Stimulated activated CD4-positive, alpha-beta T cell treated with anti-CD3 and anti-CD28 coated beads, Interleukin-15, amount 100 ng/mL, for 24 hours (primary cell): ENCODE results near the gene ZNF385B.
A peak's percentile ranks its signal among the peaks of the same experiment; 100 is the strongest.

Experiments used
- DNase-seq: peaks from one replicate; pipeline ENCODE4 v3.0.0-alpha.2; 2020

The ZNF385B gene

DNA sequence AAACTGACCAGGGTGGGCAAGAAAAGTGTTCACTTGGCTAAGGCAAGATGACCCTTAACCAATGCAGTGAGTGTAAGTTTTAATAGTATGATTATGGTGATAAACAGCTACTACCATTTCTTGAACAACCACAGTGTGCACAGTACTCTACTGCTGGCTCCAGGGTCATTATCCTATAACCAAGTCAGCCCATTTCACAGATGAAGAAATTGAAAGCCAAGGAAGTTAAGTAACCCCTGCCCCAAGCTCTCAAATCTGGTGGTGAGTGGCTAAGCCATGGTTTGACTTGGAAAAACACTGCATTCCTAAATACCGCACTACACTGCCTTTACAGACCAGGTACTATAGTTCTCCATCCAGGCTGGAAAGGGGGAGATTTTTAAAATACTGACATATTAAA lies 5.7 kb downstream of the ZNF385B start:
- no peak for DNase-seq

DNA sequence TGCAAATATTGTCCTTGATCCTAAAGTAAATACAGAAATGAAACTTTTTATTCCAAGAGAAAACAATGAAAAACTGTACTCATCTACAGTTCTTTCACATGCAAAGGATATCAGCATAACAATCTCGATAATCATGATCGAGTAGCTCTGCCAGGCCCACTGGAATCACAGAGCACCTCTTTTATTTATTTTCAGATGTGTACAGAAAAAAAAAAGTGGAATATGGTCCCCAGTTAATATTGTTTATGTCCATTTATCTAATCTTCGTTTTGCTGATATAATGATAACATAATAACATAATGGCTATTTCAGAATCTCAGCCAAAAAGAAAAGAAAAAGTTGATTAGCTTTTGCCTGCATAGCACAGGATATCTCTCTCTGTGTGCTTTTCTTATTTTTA lies 6.5 kb downstream of the ZNF385B start:
- no peak for DNase-seq

DNA sequence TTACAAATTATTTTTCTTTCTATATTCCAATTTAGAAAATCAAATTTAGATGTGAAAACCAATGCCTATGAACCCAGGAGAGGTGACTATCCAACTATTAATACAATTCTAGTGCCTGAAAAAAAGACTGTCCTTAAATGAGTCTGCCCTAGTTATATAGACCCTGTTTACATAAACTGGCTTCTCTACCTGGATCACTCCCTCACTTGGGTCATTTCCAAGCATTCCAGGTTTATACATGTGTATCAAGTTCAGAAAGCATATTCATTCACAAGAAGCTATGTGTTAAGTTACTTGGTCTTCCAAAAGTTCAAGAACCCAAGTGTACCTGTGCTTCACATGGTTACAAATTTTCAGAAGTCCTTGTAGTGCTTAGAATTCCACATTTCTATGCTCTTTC lies 8.3 kb downstream of the ZNF385B start:
- no peak for DNase-seq

DNA sequence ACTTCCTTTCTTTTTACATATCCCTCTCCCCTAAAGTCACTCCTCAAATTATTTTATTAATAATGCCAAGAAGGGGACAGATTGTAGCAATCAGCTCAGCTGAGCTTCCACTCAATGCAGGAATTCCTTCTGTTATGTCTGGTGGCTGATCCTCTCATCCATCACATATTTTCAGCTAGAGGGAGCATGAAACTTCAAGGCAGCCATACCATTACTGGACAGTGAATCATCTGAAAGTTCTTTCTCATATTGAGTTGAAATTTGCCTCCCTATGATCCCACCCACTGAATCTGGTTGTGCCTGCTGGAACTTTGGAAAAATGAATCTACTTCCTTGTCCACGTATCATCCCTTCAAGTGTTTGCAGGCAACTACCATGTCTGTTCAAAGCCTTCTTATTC lies 11.2 kb downstream of the ZNF385B start:
- no peak for DNase-seq

DNA sequence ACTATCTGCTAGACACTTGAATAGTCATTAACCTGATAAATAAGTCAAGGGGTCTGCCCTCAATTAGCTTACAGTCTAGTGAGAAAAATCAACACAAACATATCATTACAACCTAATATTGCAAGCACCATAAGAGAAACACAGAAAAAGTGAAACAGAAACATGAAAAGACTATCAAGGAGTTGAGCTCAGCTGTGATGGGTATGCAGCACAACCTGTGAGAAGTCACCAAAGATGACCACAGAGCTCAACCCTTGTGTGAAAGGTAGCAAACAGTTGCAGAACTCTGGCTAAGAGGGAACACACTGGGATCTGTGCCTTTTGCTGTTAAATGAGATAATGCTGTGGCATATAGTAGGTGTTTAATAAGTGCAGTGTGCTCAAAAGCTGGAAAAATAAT lies 11.7 kb downstream of the ZNF385B start:
- no peak for DNase-seq

DNA sequence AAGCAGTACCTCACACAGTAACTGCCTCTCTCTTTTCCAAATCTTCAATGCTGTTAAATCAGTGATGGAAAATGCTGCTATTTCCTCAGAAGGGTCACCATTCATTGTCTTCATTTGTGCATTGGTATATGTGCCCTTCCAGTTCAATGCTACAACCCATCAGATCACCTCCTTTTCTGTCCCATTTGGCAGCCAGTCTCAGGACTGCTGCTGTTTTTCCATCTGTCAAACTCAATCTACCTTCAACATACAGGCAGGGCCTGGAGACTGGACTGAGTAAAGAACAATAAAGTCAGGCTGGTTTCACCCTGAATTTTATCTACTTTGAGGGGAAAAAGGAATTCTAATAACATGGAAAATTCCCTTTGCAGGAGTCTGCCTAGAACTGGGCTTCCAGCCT lies 17.9 kb downstream of the ZNF385B start:
- DNase-seq = no peak

DNA sequence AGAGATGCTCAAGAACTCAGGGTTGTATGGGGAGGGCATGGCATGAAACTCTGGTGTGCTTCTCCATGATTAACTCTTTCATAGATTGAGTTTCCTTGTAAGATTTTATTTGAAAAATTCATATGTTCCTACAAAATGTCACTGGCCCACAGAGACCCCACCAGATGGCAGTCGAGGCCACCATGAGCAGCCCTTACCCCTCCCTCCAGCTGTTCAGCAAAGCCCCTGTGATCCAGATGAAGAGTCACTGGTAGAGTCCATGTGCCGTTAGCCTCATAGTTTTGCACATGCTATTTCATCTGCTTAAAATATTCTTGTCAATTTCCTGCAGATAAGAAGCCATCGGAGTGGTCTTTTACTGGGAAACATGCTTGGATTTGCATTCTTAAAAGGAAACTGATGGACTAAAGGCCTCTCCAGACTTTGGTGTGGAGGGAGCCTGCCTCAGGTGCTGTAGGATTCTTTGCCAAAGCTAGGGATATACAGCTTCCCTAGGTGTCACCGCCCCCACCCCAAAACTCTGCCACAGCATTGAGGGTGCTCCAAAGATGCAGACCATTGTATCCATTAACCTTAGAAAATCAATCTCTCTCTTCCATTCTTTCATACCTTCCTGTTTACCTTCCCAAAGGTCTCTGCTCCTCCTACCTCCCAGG lies 18.8 kb downstream of the ZNF385B start:
- peak; percentile 9 for DNase-seq

DNA sequence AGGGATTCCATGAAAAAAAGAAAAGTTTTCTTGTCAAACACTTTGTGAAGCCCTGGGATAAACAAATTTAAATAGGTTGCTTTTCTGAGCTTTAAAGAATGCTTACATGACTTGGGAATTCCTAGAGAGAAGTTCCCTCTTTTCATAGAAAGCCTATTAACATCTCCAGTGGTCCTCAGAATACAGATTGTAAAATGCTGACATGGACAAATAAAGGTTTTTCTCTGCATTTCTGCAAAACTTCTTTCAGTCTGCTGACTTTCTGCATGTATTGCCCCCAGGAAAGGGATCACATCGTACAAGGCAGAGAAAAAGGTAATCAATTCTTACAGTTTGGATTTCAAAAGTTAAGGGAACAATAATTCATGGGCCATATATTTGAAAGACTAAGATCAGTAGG lies 20.6 kb downstream of the ZNF385B start:
- no peak for DNase-seq

DNA sequence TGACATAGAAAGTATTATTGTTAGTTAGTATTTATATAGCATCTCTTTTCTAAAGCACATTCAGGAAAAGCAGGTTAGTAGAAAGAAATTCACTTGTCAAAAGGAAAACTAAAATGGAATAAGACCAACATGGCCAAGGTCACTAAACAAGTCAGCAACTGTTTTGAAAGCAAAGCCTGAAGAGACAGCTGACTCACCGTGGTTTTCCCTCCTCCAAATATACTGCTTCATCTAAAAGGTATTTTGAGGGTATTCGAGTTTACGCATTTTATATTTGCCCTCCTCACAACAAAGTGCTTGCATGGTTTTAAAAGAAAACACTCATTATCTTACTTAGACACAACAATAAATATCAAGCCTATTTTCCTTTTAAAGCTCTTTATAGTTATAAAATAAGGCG lies 24.0 kb downstream of the ZNF385B start:
- DNase-seq = no peak

DNA sequence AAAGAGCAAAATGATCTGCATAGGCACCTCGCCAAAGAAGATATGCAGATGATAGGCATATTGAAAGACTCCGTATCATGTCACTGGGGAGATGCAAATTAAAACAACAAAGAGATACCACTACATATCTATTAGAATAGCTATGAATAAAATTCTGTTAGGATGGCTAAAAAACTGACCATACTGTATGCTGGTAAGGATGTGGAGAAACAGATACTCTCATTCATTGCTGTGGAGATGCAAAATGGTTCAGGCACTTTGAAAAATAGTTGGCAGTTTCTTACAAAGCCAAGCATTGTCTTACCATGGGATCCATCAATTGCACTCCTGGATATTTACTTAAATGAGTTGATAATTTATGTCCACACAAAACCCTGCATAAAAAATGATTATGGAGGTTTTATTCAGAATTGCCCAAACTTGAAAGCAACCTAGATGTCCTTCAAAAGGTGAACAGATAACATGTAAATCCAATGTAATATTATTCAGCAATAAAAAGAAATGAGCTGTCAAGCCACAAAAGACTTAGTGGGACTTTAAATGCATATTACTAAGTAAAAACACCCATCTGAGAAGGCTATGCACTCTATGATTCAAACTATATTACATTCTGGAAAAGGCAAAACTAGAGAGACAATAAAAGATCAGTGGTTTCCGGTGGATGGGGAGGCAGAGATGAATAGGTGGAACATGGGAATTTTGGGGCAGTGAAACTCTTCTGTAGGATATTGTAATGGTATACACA lies 31.2 kb downstream of the ZNF385B start:
- no peak for DNase-seq

DNA sequence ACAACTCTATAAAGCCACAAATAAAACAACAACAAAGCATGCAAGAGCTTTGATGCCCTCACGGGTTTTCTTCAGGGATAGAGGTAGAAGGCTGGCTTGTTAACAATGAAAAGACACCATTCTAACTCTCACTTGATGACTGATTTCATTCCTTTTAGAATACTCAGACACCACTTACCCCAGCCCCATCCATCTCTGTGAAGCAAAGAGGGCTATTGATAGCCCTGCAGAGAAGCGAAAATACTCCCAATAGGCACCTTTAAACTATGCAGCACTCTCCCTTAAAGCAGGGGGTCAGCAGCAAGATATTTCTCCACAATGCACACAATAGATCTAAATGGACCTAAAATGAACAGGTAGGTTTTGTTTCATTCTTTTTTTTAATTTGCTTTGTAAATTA lies 35.1 kb downstream of the ZNF385B start:
- DNase-seq = no peak

DNA sequence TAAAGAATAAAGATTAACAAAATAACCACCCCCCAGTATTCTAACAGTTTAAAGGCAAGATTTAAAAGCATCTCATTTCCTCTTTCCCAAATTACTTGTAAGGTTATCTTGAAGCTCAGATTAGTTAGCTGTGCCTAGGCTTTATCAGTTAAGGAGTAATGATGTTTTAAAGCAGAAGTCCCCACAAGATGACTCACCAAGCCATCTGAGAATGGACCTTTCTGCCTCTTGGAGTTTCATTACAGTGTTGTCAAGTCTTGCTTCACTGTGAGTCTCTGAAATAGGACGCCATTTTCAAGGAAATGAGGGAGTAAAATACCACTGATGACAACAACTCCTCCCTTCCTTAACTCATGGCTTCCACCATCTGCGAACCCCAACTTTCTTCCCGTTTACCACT lies 35.9 kb downstream of the ZNF385B start:
- DNase-seq = no peak

DNA sequence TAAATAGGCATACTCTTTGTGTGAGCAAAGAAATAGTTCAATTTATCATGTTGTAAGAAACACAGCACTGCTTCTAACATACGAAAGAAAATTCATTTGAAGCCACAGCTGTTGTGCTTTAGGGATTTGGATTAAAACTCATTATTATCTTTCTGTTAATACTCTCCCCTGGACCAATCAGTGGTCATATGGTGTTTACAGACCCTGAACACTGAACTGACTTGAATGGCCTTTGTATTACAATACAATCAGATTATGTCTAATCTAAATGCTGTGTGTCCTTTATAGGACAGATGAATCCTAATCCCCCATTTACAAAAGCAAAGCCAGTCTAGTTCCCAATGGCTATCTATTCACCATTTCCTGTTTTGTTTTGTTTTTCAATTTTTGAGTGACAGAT lies 36.5 kb downstream of the ZNF385B start:
- no peak for DNase-seq

DNA sequence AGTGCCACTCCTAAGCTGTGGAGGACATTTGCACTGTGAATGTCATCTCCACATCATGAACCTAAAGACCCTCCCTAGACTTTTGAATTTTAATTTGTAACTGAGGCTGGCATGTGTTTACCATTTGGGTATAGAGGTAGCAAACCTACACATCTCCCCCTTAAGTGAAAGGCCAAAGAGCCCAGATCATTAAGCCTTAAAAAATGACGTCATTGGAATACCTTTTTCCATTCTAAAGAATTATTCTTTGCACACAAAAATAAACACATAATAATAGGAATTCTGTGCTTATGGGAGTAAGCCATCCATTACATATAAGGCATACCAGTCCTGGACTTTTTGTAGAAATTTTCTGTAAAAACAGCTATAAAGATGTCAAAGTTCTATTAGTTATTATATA lies 38.9 kb downstream of the ZNF385B start:
- no peak for DNase-seq

DNA sequence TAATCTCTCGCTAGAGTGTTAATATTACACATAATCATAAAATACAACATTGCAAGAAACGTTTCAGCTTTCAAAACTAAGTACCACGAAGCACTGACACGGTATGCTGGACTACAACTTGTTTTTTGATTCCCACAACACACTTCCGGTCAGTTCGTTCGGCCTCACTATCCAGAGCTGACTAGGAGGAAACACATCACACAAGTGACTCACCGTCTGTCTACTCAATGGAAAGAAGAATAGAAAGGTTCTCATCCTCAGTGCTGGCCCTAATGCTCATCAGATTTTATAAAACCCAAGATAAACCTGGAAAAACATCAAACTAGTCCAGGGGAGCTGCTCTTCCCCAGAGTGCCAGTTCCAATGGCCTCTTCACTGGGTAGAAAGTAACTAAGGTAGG lies 42.9 kb downstream of the ZNF385B start:
- DNase-seq = no peak

DNA sequence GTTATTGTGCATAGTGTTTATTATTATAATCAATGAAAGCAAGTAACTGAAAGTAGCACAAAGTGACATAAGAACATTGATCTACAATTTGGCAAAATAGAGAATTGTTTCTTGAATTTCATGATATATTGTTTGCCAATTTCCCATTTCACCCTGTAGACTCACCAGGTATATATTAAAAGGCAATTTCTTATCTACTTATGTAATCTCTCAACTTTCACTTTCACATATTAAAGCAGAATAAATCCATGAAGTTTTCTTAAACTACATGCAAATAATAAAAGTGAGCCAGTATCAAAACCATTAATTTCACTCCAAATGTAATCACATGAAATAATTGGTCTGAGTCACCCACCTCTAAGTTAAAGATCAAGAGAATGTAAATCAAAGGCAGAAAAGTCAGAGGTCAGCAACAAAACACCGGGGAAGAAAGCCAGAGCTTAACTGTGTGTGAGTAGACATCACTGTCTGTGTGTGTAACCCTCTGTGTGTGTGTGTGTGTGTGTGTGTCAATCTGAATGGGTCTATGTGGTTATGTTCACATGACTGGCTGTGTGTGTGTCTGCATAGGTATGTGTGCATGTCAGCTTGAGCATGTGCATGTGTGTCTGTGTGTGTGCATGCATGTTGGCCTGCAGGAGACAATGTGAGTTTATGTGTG lies 44.1 kb downstream of the ZNF385B start:
- no peak for DNase-seq

DNA sequence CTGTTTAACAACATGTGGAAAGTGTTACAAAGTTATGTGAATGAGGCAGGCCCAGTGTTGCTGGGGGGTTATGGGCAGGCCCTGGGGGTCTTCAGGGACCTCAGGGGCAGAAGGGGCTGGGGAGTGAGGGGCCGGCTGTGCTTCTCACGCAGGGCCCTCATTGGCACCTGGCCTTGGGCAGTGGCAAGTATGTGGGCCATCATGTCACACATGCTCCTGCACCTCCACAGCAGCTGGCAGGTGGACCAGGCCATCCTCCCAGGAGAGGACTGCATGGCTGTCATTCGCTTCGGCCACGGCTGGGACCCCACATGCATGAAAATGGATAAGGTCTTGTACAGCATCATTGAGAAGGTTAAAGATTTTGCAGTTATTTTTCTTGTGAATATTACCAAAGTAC lies 47.4 kb downstream of the ZNF385B start:
- no peak for DNase-seq

DNA sequence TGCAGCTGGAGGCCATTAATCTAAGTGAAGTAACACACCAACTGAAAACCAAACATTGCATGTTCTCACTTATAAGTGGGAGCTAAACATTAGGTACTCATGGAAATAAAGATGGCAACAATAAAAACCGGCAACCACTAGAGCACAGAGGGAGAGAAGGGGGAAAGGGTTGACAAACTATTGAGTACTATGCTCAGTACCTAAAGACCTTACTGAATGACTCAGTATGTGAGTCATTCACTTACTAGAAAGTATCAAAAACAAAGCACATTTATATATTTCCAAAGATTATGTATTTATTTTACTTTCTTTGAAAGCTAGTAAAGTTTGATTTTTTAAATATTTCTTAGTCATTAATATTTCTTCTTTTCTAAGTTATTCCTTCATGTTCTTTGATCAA lies 48.9 kb downstream of the ZNF385B start:
- DNase-seq = no peak

DNA sequence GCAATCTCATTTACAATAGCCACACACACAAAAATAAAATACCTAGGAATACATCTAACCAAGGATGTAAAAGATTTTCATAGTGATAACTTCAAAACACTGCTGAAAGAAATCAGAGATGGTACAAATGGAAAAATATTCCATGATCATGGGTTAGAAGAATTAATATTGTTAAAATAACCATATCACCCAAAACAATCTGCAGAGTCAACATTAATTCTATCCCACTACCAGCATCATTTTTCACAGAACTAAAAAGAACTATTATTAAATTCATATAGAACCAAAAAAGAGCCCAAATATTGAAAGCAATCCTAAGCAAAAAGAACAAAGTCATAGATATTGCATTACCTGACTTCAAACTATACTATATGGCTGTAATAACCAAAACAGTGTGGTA lies 50.4 kb downstream of the ZNF385B start:
- no peak for DNase-seq

DNA sequence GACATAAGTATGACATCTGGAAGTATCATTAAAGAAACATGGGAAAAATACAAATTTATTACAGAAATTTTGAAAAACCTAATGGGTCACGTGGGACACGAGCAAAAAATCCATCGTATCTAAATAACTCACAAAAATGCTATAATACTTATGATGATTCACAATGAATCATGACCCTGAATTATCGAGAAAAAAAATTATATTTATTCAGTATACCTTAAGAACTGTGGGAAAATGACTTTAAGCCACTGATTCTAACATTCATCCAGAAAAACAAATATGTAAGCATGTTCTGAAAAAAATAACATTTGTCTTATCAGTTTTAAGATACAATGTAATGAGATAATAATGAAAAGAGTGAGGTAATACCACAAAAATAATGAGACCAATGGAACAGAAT lies 51.8 kb downstream of the ZNF385B start:
- no peak for DNase-seq

DNA sequence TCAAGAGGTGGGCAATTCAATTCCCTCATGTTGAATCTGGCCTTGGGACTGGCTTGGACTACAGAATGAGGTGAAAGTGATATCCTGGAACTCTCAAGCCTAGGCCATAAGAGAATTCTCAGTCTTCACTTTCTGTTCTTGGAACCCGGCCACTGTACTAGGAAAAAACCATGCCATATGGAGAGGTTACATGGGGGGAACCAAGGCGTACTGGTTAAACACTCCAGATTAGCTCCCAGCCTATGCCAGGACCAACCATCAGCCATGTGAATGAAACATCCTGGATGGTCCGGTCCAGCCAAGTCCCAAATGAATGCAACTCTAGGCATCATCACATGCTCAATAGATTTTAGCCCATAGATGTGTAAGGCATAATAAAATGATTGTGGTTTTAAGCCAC lies 56.4 kb downstream of the ZNF385B start:
- DNase-seq = no peak

DNA sequence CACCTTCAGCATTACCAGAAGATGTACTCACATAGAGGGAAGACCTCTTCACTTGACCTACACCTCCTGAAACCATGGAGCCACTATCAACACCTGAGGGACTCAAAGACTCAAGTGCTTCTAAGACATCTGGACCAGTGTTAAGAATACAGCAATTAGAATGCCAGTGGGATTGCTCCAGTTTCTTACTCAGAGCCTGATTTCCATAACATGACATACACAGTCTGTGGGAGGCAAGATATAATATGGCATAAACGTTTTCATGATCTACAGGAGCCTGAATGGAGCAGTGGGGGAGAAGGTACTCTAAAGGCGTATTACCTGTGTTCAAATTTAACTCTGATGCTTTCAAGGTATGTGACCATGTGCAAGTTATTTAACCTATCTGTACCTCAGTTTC lies 57.2 kb downstream of the ZNF385B start:
- no peak for DNase-seq

DNA sequence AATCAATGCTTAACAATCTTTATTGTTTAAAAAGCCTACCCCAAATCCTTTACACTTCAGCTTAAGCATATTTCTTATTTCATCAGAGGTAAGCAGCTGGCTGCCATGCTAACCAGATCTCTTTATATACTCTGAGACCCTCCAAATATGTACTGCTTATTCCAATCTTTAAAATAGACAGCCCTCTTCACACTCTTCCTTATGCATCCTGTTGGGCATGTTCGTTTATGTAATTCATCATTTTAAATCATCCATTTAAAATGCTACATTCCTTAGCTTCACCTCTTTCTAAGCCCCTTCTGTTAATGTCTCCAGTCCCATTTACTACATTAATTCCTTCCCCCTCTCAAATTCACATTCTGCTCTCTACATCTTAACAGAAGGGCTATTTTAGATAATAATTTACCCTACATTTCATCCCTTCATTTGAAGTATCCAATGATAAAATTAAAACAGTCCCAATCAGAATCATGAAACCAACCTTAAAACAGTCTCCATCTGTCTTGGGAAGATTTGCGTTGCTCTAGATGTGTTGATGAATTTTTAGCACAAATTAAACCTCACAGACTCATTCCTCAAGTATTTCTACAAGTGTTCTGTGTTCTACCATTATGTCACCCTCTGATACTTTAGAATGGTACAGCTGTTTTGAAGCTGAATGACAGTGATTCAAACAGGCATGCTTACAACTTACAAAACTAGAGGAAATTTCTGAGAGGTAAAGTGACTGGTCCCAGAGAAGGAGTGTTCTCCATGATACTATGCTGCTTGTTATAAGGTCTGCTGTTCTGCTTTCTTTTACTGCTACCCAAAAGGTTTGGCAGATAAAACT lies 59.1 kb downstream of the ZNF385B start:
- DNase-seq = no peak

DNA sequence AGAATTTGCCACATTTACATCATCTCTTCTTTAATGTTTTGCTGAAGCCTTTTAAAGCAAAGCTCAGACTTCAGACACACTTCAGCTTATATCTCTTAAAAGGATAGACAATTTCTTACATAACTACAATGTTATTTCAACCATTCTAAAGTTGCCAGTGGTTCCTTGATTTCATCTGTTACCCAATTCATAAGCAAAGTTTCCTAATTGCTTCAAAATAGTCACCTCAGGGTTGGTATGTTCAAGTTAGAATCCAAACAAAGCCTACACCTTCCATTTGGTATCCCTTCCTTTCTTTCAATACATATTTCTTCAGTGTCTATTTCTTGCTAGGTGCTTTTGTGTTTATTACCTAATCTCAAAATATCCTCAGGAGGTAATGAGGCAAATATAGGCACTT lies 60.6 kb downstream of the ZNF385B start:
- DNase-seq = no peak
